SIG-M5 treated with dmso at 0.1 percent for 504 hours (cell line): ENCODE data around the gene STK32C.
"Not testable (repeated sequence)": the region's sequence is repeated elsewhere in the genome, so short reads cannot be mapped to it uniquely, and the experiment has no call there.

Source experiments
- DNase-seq: peaks from one replicate; lab custom pipeline; 2025; ENCODE audit not compliant: unreplicated experiment; lab: John Stamatoyannopoulos, UW

STK32C gene

DNA sequence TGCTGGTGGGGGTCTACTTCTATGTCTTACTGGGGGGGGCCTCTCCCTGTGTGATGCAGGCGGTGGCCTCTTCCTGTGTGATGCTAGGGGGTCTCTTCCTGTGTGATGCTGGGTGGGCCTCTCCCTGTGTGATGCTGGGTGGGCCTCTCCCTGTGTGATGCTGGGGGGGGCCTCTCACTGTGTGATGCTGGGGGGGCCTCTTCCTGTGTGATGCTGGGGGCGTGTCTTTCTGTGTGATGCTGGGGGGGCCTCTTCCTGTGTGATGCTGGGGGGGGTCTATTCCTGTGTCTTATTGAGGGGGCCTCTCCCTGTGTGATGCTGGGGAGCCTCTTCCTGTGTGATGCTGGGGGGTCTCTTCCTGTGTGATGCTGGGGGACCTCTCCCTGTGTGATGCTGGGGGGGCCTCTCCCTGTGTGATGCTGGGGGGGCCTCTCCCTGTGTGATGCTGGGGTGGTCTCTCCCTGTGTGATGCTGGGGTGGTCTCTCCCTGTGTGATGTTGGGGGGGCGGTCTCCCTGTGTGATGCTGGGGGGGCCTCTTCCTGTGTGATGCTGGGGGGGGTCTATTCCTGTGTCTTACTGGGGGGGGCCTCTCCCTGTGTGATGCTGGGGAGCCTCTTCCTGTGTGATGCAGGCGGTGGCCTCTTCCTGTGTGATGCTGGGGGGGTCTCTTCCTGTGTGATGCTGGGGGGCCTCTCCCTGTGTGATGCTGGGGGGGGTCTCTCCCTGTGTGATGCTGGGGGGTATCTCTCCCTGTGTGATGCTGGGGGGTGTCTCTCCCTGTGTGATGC, 146.7 kb downstream of the STK32C start:
- not testable (repeated sequence) for DNase-seq

DNA sequence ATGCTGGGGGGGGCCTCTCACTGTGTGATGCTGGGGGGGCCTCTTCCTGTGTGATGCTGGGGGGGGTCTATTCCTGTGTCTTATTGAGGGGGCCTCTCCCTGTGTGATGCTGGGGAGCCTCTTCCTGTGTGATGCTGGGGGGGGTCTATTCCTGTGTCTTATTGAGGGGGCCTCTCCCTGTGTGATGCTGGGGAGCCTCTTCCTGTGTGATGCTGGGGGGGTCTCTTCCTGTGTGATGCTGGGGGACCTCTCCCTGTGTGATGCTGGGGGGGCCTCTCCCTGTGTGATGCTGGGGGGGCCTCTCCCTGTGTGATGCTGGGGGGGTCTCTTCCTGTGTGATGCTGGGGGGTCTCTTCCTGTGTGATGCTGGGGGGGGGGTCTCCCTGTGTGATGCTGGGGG, 147.5 kb downstream of the STK32C start:
- DNase-seq, result not testable (repeated sequence)

DNA sequence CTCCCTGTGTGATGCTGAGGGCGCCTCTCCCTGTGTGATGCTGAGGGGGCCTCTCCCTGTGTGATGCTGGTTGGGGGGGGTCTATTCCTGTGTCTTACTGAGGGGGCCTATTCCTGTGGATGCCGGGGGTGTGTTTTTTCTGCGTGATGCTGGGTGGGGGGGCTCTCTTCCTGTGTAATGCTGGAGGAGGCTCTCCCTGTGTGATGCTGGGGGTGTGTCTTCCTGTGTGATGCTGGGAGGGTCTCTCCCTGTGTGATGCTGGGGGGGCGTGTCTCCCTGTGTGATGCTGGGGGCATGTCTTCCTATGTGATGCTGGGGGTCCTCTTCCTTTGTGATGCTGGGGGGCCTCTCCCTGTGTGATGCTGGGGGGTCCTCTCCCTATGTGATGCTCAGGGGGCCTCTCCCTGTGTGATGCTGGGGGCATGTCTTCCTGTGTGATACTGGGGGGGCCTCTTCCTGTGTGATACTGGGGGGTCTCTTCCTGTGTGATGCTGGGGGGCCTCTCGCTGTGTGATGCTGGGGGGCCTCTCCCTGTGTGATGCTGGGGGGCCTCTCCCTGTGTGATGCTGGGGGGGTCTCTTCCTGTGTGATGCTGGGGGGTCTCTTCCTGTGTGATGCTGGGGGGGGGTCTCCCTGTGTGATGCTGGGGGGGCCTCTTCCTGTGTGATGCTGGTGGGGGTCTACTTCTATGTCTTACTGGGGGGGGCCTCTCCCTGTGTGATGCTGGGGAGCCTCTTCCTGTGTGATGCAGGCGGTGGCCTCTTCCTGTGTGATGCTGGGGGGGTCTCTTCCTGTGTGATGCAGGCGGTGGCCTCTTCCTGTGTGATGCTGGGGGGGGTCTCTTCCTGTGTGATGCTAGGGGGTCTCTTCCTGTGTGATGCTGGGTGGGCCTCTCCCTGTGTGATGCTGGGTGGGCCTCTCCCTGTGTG, 148.2 kb downstream of the STK32C start:
- not testable (repeated sequence) for DNase-seq

DNA sequence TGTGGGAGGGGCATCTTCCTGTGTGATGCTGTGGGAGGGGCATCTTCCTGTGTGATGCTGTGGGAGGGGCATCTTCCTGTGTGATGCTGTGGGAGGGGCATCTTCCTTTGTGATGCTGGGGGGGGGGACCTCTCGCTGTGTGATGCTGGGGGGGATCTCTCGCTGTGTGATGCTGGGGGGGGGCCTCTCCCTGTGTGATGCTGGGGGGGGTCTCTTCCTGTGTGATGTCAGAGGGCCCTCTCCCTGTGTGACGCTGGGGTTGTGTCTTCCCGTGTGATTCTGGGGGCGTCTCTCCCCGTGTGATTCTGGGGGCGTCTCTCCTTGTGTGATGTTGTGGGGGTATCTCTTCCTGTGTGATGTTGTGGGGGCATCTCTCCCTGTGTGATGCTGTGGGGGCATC, 148.9 kb downstream of the STK32C start:
- no peak for DNase-seq

DNA sequence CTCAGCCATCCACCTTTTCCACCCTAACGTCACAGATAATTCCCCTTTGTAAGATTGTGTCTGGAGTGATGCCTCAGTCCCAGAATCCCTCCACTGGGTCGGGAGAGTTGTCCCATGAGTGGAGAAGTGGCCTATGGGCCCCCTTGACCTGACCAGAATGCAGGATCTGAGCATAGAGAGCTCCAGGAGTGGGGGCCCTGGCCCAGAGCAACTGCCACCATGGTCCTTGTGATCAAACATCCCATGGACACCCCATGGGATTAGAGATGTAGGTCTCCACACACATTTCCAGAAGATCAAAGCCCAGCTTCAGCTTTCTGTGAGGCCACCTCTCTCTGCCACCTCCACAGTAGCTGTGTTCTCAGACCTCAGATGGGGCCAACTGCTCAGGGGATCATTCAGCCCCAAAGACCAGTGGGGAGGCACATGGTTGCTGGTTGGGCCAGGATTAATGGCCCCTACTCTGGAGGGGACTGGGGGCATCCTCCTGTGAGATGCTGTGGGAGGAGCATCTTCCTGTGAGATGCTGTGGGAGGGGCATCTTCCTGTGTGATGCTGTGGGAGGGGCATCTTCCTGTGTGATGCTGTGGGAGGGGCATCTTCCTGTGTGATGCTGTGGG, 149.5 kb downstream of the STK32C start:
- no peak for DNase-seq
